ENCODE measurements around the gene DTNBP1.

DTNBP1 gene

DNA sequence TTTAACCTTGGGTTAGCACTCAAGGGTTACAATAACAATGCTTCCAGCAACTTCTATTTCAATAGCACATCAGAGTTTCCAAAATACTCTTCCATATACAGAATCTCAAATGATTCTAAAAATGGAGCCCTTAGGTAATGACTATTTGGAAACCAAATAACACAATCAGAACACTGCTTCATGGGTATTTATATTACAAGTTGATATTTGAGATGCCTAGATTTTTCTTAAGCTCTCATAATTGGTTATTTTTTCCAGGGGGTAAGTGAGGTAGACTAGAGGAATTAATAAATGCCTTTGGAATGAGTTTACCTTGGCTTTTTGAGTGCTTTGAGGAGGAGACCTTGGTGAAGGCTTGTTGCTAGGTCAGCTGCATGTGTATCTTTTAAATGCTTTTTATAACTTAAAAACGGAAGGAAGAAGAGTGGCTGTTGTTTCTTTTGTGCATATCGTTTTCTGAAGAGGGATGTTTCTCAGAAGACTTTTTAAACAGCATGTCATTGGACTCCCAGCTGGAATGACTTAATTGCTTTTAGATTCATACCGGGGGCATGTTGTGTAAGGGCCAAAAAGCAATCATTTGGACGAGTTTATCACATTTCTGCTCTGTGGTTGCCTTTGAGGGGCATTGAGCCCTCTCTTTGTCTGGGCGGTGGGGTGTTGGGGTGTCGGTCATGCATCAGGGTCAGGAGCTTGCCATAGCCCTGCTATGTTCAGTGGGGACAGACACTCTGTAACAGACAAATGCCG is 186.0 kb downstream of the DTNBP1 start:
- no peak for DNase-seq

DNA sequence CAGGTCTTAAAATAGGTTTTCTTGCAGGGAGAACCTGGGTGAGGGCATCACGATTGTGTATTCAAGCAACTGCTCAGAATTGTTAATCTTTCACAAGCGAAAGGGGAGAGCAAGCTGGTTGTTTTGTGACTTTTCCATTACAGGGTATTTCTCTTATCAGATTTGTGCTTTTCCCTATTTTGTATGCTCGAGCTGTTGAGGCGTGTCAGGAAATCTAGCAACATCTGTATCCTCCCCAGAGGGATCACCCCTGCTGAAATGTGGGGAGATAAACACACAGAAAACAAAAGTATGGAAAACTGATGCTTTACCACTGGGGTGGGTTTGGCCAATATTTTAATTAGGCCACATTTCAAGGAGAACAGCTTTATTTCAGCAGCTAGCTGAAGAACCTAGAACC is 187.0 kb downstream of the DTNBP1 start:
- DNase-seq, result no peak

DNA sequence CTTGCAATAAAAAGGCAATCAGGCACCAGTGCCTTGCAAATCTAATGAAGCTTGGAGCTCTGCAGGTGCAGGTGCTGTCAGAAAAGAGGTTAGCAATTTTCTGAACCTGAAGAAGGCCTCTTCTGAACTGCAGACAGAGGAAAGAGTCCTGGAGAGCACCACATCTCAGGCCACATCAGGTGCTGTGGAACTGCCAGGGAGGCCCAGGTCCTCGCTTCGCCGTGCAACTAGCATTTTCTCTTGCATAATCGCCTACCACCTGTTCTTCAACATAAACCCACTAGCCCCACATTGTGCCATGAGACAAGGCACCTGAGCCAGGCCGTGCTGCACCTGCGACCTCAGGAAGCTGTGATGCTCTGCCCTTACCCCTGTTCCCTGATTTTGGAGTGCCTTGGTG is 187.6 kb downstream of the DTNBP1 start:
- DNase-seq, result no peak

DNA sequence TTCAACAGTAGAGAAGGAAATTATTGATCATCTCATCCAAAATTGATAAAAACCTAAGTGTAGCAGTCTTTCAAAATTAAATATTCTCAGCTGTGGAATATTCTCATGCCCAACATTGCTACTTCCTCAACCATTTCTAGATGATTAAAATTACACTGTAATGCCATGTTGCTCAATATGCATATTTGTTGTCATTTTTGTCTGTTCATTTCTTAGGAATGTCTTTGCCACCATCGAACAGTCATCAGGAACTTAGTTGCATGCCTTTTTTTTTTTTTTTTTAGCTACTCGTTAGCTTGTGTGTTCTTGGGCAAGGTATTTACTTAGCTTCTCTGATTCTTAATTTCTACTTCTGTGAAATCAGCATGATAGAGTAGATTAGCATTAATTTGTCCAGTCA is 188.6 kb downstream of the DTNBP1 start:
- DNase-seq, result no peak

DNA sequence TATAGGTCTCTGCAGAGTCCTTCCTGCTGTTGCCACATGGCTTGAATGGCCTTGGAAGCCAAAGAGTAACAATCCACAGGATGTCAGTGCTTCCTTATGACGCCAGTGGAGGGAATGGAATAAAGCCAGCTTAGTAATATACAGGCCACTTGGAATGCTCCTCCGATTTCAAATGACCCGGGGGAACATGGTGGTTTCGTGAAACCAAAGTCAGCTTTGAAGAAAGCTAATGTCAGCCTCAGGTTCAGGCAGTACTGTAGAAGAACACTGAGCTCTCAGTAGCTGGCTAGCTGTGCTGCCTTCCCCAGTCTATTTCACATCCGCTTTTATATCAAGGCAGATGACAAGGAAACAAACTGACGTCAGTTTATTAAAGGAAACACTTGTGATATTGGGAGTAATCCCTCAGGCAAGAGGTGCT is 189.1 kb downstream of the DTNBP1 start:
- DNase-seq, result no peak

DNA sequence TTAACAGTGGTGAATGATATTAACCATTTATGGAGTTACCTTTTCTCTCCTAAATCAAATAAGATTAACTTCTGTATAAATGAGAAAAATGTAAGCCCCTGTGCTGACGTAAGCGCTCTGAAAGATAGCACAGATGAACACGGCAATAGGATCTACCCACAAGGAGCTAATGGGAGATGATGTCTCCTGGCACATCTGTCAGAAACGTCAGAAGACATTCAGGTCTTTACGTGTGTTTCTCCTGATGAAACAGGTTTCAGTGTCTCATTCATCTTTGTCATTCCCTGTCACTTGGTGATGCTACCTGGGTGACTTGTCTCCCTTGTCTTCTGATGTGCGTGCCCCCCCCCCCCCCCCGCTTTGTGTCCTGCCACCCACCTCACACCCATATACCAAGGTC is 189.7 kb downstream of the DTNBP1 start:
- DNase-seq, result no peak
